Measurements from ENCODE around the gene ETV7. TPM values are rescaled to one million over a fixed set of nuclear protein-coding genes. Genes with fewer than 3 reads are reported as not detected.
A peak's percentile ranks its signal among the peaks of the same experiment; 100 is the strongest.
"Not testable (repeated sequence)": the region's sequence is repeated elsewhere in the genome, so short reads cannot be mapped to it uniquely, and the experiment has no call there.

ETV7 gene
- total RNA-seq, 8 experiments from 2014 or later: 0.29 to 10.8 (median 0.41) TPM; not detected in 2

DNA sequence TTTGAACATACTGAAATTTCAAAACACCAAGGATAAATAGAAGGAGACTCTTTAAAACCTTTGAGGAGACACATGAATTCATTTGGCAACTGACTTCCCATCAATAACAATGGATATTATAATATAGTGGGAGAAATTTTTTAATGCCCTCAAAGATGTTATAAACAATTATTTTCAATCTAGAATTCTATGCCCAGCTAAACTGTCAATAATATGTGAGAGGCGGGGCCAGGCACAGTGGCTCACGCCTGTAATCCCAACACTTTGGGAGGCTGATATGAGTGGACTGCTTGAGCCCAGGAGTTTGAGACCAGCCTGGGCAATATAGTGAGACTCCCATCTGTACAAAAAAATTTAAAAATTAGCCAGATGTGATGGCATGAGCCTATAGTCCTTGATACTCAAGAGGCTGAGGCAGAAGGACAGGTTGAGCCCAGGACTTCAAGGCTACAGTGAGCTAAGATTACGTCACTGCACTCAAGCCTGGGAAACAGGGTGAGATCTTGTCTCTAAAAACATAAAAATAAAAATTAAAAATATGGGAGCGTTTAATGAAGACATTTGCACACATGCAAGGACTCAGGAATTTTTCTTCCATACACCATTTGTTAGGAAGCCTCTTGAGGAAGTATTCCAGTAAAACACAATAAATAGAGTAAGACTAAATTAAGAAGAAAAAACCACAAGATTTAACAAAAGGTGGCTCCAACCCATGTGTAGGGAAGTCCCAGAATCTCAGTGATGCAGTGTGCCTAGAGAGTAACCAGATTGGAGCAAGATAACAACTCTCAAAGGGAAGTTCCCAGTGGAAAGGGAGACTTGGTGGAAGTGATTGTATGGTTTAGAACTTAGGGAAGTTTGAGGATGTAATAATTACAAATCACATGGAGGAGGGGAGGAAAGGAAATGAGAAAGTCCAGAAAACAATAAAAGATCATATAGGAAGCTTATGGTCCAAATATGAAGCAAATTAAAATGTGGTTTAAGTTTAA, 26.3 kb upstream of the ETV7 start:
- in situ Hi-C loops (cut with MboI; ENCODE audit: low pct_unique_long_range_greater_than_20kb in 2 of 9, low sequenced_read_pairs in 9 of 9, unreplicated experiment in 9 of 9): no loop called here
- H3K4me3 ChIP-seq: no peak overlapping the region
- H3K27ac ChIP-seq: no peak overlapping the region
- WGBS, 10 experiments: 50 to 88% (median 76%) methylated on average over 1 to 4 of the region's 4 CpGs; no CpG with 5 or more reads in 1 of the 10 experiments
- ATAC-seq (replicated peaks in 6 of 8): no peak
- H3K4me1 ChIP-seq (replicated peaks in 1 of 2): no peaks in the 10 kb centered on the region

DNA sequence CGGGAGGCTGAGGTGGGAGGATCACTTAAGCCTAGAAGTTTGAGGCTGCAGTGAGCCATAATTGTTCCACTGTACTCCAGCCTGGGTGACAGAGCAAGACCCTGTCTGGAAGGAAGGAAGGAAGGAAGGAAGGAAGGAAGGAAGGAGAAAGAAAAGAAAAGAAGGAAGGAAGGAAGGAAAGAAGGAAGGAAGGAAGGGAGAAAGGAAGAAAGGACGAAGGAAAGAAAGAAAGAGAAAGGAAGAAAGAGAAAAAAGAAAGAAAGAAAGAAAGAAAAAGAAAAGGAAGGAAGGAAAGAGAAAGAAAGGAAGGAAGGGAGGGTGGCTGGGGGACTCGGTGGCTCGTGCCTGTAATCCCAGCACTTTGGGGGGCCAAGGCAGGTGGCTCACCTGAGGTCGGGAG, 22.2 kb upstream of the ETV7 start:
- 35 to 71% (median 58%) methylated on average over 1 to 5 of the region's 5 CpGs; no CpG with 5 or more reads in 4 of the 10 experiments for WGBS, 10 experiments
- ATAC-seq (replicated peaks in 6 of 8); in situ Hi-C loops (cut with MboI; ENCODE audit: low pct_unique_long_range_greater_than_20kb in 2 of 9, low sequenced_read_pairs in 9 of 9, unreplicated experiment in 9 of 9): not testable (repeated sequence)

DNA sequence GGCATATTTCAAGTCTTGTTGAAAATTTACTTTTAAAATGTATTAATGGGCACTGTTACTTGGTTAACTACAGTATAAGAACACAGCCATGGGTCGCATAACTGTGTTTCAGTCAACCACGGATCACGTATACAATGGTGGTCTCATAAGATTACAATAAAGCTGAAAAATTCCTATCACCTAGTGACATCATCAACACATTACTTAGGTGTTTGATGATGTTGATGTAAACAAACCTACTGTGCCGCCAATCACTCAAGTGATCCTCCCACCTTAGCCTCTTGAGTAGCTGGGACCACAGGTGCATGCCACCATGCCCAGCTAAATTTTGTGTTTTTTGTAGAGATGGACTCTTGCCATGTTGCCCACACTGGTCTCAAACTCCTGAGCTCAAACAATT, 16.7 kb upstream of the ETV7 start:
- WGBS, 10 experiments: 78 to 100% (median 100%) methylated on average over 1 to 4 of the region's 4 CpGs; no CpG with 5 or more reads in 1 of the 10 experiments
- H3K4me1 ChIP-seq (replicated peaks in 1 of 2): no peaks in the 10 kb centered on the region
- H3K27ac ChIP-seq: no peak overlapping the region
- in situ Hi-C loops (cut with MboI; ENCODE audit: low pct_unique_long_range_greater_than_20kb in 2 of 9, low sequenced_read_pairs in 9 of 9, unreplicated experiment in 9 of 9): no loop called here
- ATAC-seq (replicated peaks in 6 of 8): no peak
- H3K4me3 ChIP-seq: no peak overlapping the region

More for the DNA sequence above, 22.2 kb upstream of the ETV7 start:
- H3K27ac ChIP-seq; H3K4me1 ChIP-seq (replicated peaks in 1 of 2); H3K4me3 ChIP-seq: not testable (repeated sequence)

DNA sequence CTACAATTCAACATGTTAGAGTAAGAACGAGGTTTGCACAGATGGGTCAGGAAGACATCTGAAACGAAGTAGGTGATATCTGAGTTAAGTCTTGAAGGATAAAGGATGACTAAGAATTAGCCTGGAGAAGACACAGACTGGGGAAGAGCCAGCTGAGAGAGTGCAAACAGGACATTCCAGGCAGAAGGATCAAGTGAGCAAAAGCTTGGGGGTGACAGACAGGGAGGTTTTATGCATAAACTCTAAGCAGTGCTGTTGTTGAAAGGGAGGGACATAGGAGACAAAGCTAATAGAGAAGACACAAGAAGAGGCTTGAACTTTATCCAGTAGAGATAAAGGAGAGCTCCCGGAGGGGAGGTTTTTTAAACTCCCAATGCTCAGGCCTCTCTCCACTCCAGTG, 15.0 kb upstream of the ETV7 start:
- peak in 2 of 8 experiments; percentile 20 to 22 for ATAC-seq (replicated peaks in 6 of 8)
- H3K4me3 ChIP-seq: no peak overlapping the region
- in situ Hi-C loops (cut with MboI; ENCODE audit: low pct_unique_long_range_greater_than_20kb in 2 of 9, low sequenced_read_pairs in 9 of 9, unreplicated experiment in 9 of 9): no loop called here

DNA sequence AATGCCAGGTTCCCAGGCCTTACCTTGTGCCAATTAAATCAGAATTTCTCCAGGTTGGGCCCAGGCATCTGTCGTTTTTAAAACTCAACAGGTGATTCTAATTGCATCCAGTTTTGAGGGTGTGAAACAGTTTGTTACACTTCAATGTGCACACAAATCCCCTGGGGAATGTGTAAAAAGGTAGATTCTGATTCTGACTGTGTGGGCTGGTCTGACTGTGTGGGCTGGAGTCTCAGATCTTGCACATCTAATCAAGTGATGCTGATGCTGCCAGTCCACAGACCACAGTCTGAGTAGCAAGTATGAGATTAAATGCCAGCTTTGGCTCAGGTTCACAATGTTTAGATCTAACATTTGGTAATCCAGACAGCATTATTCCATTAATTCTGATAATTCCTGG, 12.5 kb upstream of the ETV7 start:
- no peak for ATAC-seq (replicated peaks in 6 of 8)
- in situ Hi-C loops (cut with MboI; ENCODE audit: low pct_unique_long_range_greater_than_20kb in 2 of 9, low sequenced_read_pairs in 9 of 9, unreplicated experiment in 9 of 9): no loop called here
- H3K4me1 ChIP-seq (replicated peaks in 1 of 2): no peaks in the 10 kb centered on the region
- no peak overlapping the region for H3K4me3 ChIP-seq
- WGBS, 10 experiments: 17 to 100% (median 63%) methylated on average over 1 of the region's 1 CpG; no CpG with 5 or more reads in 5 of the 10 experiments
- H3K27ac ChIP-seq: no peak overlapping the region

More for the DNA sequence above, 15.0 kb upstream of the ETV7 start:
- Histone ChIP-seq H3K4me1 (replicated peaks in 1 of 2) (no peaks in the 10 kb centered on the region), H3K27ac (no peak overlapping the region)
- WGBS, 10 experiments: 15 to 95% (median 66%) methylated on average over 1 to 3 of the region's 3 CpGs; no CpG with 5 or more reads in 1 of the 10 experiments

DNA sequence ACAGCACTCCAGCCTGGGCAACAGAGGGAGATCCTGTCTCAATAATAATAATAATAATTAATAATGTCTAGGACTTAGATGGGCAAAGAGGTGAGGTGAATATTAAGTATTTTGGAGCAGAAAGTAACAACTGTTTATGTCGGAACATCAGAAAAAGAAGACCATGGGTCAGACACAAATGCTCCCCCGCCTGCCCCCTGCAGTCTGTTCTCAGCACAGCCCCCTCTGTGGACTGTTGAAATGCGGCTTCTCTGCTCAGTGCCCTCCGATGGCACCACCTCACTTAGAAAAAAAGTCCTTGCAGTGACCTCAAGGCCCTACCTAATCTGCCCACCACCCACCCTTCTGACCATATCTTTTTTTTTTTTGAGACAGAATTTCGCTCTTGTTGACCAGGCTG, 5.2 kb upstream of the ETV7 start:
- WGBS, 10 experiments: 60 to 100% (median 75%) methylated on average over 1 to 3 of the region's 5 CpGs; no CpG with 5 or more reads in 4 of the 10 experiments
- Histone ChIP-seq H3K27ac (no peak overlapping the region), H3K4me1 (replicated peaks in 1 of 2) (no peaks in the 10 kb centered on the region), H3K4me3 (no peak overlapping the region)
- in situ Hi-C loops (cut with MboI; ENCODE audit: low pct_unique_long_range_greater_than_20kb in 2 of 9, low sequenced_read_pairs in 9 of 9, unreplicated experiment in 9 of 9): no loop called here
- ATAC-seq (replicated peaks in 6 of 8): no peak

DNA sequence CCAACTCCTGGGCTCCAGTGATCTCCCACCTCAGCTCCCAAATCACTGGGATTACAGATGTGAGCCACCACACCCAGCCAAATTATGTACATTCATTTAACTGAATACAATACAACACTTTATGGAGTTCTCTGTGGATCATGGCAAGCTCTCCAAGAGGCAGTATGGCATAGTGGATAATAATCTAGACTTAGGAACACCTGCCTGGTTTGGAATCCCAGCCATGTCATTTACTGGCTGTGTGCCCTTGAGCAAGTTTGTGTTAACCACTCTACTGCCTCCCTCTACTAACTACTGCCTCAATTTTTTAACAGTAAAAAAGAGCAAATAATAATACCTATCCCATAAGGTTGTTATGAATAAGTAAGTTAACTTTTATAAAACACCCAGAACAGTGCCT, 1.9 kb upstream of the ETV7 start:
- H3K27ac ChIP-seq: no peak overlapping the region
- peak in 3 of 8 experiments; percentile 3 to 24 (median 9) for ATAC-seq (replicated peaks in 6 of 8)
- in situ Hi-C loops (cut with MboI; ENCODE audit: low pct_unique_long_range_greater_than_20kb in 2 of 9, low sequenced_read_pairs in 9 of 9, unreplicated experiment in 9 of 9): no loop called here
- no peak overlapping the region for H3K4me3 ChIP-seq
- H3K4me1 ChIP-seq (replicated peaks in 1 of 2): peaks cover 0 to 10% of the 10 kb centered on the region in 2 donors

DNA sequence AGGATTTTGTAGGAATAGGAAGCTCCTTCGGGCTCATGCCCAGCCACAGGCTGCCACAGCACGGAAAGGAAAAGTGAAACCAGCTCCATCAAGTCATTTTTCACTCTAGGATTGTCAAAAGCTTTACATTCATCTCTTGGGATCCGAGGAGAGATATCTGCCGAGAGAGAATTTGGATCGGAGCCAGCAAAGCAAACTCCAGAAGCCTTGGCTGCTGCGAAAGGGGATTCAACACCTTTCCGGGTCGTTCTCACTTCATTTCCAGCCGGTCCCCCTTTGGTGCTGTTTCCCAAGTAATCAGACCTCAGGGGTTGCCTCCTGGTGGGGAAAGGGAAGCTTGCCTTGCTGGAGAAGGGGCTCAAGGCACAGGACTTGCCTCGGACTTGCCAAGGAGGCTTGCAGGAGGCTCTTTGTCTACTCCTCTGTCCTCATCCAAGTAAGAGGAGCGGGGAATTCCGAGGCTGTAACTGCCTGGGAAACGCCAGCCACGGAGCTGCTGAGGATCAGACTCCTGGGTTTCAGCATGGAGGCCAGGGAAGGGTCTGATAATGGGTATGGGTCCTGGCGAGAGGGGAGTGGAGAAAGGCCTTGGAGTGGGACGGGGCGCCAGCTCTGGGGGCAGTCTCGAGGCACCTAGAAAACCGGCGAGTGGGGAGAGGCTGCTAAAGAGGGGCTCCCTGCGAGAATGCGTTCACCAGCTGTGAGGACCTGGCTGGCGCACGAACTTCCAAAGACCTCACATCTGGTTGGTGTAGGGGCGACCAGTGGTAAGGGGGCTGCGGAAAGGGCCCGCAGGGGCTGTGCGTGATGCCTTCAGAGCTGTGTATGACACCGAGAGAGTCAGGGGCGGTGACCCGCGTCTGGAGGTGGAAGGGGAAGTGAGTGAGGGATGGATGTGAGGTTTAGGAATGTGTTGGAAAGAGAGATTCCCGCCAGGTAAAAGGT, 702 bp downstream of the ETV7 start:
- WGBS, 10 experiments: 0 to 20% (median 10%) methylated on average over 1 to 14 of the region's 33 CpGs; no CpG with 5 or more reads in 1 of the 10 experiments

DNA sequence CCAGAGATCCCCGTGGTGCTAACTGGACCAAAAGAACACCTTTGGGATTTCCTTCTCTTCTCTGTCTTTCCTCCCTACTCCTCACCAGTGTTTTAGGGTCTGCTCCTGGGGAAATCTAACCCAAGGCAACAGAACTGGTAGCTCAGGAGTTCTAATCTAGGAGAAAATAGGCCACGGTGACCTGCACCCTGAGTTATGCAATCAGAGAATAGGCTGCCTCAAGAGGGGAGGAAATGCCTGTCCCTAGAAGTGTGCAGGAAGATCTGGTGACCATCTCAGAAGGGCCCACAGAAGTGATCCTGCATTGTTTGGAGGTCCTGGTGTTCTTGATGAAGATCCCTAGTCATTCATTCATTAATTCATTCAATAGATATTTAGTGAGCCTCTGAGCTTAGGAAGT, 3.4 kb downstream of the ETV7 start:
- in situ Hi-C loops (cut with MboI; ENCODE audit: low pct_unique_long_range_greater_than_20kb in 2 of 9, low sequenced_read_pairs in 9 of 9, unreplicated experiment in 9 of 9): no loop called here
- 73 to 100% (median 90%) methylated on average over 1 to 2 of the region's 2 CpGs; no CpG with 5 or more reads in 5 of the 10 experiments for WGBS, 10 experiments
- H3K4me1 ChIP-seq (replicated peaks in 1 of 2): peaks cover 0 to 10% of the 10 kb centered on the region in 2 donors
- no peak overlapping the region for H3K4me3 ChIP-seq
- no peak for ATAC-seq (replicated peaks in 6 of 8)
- no peak overlapping the region for H3K27ac ChIP-seq

More for the DNA sequence above, 702 bp downstream of the ETV7 start:
- ATAC-seq (replicated peaks in 6 of 8): peak; percentile 38 to 81 (median 62)
- Histone ChIP-seq H3K4me1 (replicated peaks in 1 of 2) (peaks cover 0 to 10% of the 10 kb centered on the region in 2 donors), H3K4me3 (peak overlapping the region in 3 of 5 donors; percentile 22 to 28 (median 23)), H3K27ac (no peak overlapping the region)
- in situ Hi-C loops (cut with MboI; ENCODE audit: low pct_unique_long_range_greater_than_20kb in 2 of 9, low sequenced_read_pairs in 9 of 9, unreplicated experiment in 9 of 9): no loop called here

DNA sequence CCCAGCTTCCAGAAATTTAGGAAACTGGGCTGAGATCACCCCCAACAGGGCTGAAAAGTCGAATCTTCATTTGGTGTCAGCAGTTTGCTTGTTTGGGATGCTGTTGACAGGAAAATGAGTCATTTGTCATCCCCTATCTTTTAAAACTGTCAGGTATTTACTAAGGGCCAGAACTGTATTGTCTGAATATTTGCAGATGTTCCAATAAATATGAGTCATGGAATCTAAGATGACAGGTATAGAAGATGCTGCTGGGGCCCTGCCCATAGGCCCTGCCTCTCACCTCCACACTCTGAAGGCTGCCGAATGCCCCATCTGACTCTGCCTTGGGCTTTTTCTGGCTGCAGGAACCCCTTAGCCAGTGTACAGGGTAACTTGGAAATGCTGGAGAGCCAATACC, 3.9 kb downstream of the ETV7 start:
- WGBS, 10 experiments: 0 to 100% (median 86%) methylated on average over 1 to 2 of the region's 2 CpGs; no CpG with 5 or more reads in 5 of the 10 experiments
- in situ Hi-C loops (cut with MboI; ENCODE audit: low pct_unique_long_range_greater_than_20kb in 2 of 9, low sequenced_read_pairs in 9 of 9, unreplicated experiment in 9 of 9): no loop called here
- no peak for ATAC-seq (replicated peaks in 6 of 8)
- H3K27ac ChIP-seq: no peak overlapping the region
- peaks cover 0 to 10% of the 10 kb centered on the region in 2 donors for H3K4me1 ChIP-seq (replicated peaks in 1 of 2)
- H3K4me3 ChIP-seq: no peak overlapping the region

DNA sequence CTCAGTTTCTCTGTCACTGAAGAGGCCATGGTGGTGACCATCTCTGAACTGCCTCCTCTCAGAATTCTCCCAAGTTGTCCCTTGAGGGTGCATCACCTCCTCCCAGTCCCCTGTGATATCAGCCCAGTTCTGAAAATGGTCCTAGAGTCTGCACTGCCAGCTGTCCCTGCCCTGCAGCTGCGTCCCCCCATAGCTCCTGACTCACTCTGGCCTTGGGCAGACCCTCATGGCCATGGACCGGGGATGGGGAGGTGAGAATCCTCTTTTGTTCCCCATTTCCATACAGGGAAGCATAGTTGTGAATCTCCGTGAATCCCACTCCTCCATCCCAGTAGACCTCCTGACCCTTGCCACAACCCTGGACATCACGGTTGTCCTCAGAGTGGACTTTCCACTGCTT, 4.5 kb downstream of the ETV7 start:
- in situ Hi-C loops (cut with MboI; ENCODE audit: low pct_unique_long_range_greater_than_20kb in 2 of 9, low sequenced_read_pairs in 9 of 9, unreplicated experiment in 9 of 9): no loop called here
- Histone ChIP-seq H3K4me1 (replicated peaks in 1 of 2) (peaks cover 0 to 10% of the 10 kb centered on the region in 2 donors), H3K4me3 (no peak overlapping the region), H3K27ac (no peak overlapping the region)
- no peak for ATAC-seq (replicated peaks in 6 of 8)
- whole genome bisulfite sequencing, 10 experiments: 50 to 80% (median 58%) methylated on average over 1 to 4 of the region's 4 CpGs; no CpG with 5 or more reads in 5 of the 10 experiments

DNA sequence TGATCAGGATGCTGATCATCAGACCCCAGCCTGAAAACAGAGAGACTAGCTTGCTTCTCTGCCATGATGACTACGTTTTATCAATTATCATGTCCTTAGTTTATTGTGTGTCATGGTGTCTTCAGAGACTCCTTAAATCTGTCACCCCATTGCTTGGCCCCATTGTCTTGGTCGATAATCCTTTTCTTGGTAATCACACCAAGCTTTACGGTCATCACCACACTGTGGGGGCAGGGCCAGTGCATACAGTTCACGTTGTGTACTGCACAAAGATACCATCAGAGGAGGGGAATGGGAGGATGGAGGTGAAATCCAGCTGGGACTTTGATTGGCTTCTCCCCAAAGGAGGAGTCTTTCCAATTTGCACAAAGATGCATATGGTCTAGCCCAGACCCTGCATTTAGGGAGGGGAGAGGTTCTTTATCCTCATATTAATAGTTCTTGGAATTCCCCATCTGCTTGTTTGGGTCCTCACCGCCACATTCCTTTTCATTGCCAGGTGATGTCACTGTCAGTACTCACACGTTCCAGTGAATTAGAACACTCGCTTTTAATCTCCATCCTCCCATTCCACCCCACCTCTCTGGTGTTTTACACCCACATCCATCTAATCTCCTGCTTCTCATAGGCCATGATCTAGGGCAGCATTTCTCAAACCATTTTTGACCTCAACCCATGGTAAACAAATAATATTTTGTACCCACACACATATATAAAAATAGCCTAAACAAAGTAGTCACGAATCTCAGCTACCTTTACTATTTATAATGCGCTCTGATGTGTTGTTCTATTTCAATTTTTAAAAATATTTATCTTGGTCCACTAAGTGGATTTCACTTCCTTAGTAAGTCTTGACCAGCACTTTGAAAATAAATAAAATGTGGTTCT, 5.7 kb downstream of the ETV7 start:
- ATAC-seq (replicated peaks in 6 of 8): peak in 2 of 8 experiments; percentile 59 to 71
- H3K27ac ChIP-seq: no peak overlapping the region
- H3K4me3 ChIP-seq: no peak overlapping the region
- in situ Hi-C loops (cut with MboI; ENCODE audit: low pct_unique_long_range_greater_than_20kb in 2 of 9, low sequenced_read_pairs in 9 of 9, unreplicated experiment in 9 of 9): no loop called here
- peaks cover 0 to 6% of the 10 kb centered on the region in 2 donors for H3K4me1 ChIP-seq (replicated peaks in 1 of 2)
- WGBS, 10 experiments: 20 to 95% (median 85%) methylated on average over 1 to 9 of the region's 9 CpGs

Measured in motor neuron (in vitro differentiated cells).